ENCODE data around the gene CHTF8. TPM values are rescaled to one million over a fixed set of nuclear protein-coding genes. Genes with fewer than 3 reads are reported as not detected.

The CHTF8 gene
- total RNA-seq: 77.1 to 83.2 TPM (median 83.1 TPM) in 3 replicates
- long read RNA-seq, transcript CHTF8-201 (1 exons, 2,561 nt): minor isoform, 7 of 28 reads
- long read RNA-seq, transcript CHTF8-202 (4 exons, 1,073 nt): major isoform, 9 of 28 reads
- long read RNA-seq, transcript CHTF8-203 (4 exons, 2,903 nt): minor isoform, 8 of 28 reads
- long read RNA-seq, partial matches to known transcripts: 1 of 28 reads
- long read RNA-seq, other reads (novel, unspliced or antisense): 1 of 28 reads

- peak within 1 kb of the TSS; percentile 98 for H3K4me3 Mint-ChIP-seq (ENCODE audit: unreplicated experiment)
- peaks cover 43% of the 10 kb centered on the region for H3K4me1 Mint-ChIP-seq (ENCODE audit: low read depth)
- H3K27ac Mint-ChIP-seq (ENCODE audit: unreplicated experiment): peak within 1 kb of the TSS; percentile 92
- no peak for TF ChIP-seq CTCF (IDR thresholded peaks at IDR 0.05)
- no peaks in the 10 kb centered on the region for H3K27me3 Mint-ChIP-seq (ENCODE audit: low read depth)
- no peaks in the 10 kb centered on the region for H3K9me3 Mint-ChIP-seq (ENCODE audit: low read depth)
- peak; percentile 96 for DNase-seq (ENCODE audit: low spot score)
- peaks cover 5% of the 10 kb centered on the region for H3K36me3 Mint-ChIP-seq (ENCODE audit: low read depth)
Observed at GRCh38 chr16:69132424-69133252, at the start of gene CHTF8, which contains the start of gene UTP4. Gene CHTF8, minus strand, starts transcription at chr16:69132588. Its CDS starts 11,130 bp downstream, at chr16:69121458. Gene UTP4, plus strand, starts transcription at chr16:69132649. Its CDS starts 811 bp downstream, at chr16:69133460.

GRCh38 chr16:69180011-69180338 is 47.6 kb upstream of the CHTF8 start:
- H3K27me3 Mint-ChIP-seq (ENCODE audit: low read depth): no peaks in the 10 kb centered on the region

GRCh38 chr16:69179328-69180010 is 47.1 kb upstream of the CHTF8 start:
- TF ChIP-seq CTCF (IDR thresholded peaks at IDR 0.05): no peak
- no peak overlapping the region for H3K4me3 Mint-ChIP-seq (ENCODE audit: unreplicated experiment)
- H3K4me1 Mint-ChIP-seq (ENCODE audit: low read depth): peaks cover 33% of the 10 kb centered on the region
- no peaks in the 10 kb centered on the region for H3K9me3 Mint-ChIP-seq (ENCODE audit: low read depth)
- H3K27me3 Mint-ChIP-seq (ENCODE audit: low read depth): no peaks in the 10 kb centered on the region
- no peaks in the 10 kb centered on the region for H3K36me3 Mint-ChIP-seq (ENCODE audit: low read depth)
- DNase-seq (ENCODE audit: low spot score): no peak
- peak overlapping the region; percentile 81 for H3K27ac Mint-ChIP-seq (ENCODE audit: unreplicated experiment)

More at GRCh38 chr16:69180011-69180338, 47.6 kb upstream of the CHTF8 start:
- peak overlapping the region; percentile 81 for H3K27ac Mint-ChIP-seq (ENCODE audit: unreplicated experiment)
- no peak for TF ChIP-seq CTCF (IDR thresholded peaks at IDR 0.05)
- H3K9me3 Mint-ChIP-seq (ENCODE audit: low read depth): no peaks in the 10 kb centered on the region
- H3K36me3 Mint-ChIP-seq (ENCODE audit: low read depth): no peaks in the 10 kb centered on the region
- peaks cover 33% of the 10 kb centered on the region for H3K4me1 Mint-ChIP-seq (ENCODE audit: low read depth)
- no peak for DNase-seq (ENCODE audit: low spot score)
- H3K4me3 Mint-ChIP-seq (ENCODE audit: unreplicated experiment): no peak overlapping the region

- no peaks in the 10 kb centered on the region for H3K36me3 Mint-ChIP-seq (ENCODE audit: low read depth)
- TF ChIP-seq CTCF (IDR thresholded peaks at IDR 0.05): no peak
- H3K4me1 Mint-ChIP-seq (ENCODE audit: low read depth): peaks cover 42% of the 10 kb centered on the region
- no peak overlapping the region for H3K27ac Mint-ChIP-seq (ENCODE audit: unreplicated experiment)
- H3K4me3 Mint-ChIP-seq (ENCODE audit: unreplicated experiment): no peak overlapping the region
- DNase-seq (ENCODE audit: low spot score): no peak
- H3K9me3 Mint-ChIP-seq (ENCODE audit: low read depth): no peaks in the 10 kb centered on the region
- no peaks in the 10 kb centered on the region for H3K27me3 Mint-ChIP-seq (ENCODE audit: low read depth)
Observed at GRCh38 chr16:69176033-69176800, 43.8 kb upstream of the CHTF8 start.

All from chondrocyte (in vitro differentiated cells).